Pons (tissue), 1 donor: ENCODE data around the gene HOXA9.

ENCODE experiments used
- DNase-seq: peaks from one replicate; pipeline ENCODE4 v3.0.0-alpha.2; 2016; ENCODE audit warnings: low spot score

Gene HOXA9

DNA sequence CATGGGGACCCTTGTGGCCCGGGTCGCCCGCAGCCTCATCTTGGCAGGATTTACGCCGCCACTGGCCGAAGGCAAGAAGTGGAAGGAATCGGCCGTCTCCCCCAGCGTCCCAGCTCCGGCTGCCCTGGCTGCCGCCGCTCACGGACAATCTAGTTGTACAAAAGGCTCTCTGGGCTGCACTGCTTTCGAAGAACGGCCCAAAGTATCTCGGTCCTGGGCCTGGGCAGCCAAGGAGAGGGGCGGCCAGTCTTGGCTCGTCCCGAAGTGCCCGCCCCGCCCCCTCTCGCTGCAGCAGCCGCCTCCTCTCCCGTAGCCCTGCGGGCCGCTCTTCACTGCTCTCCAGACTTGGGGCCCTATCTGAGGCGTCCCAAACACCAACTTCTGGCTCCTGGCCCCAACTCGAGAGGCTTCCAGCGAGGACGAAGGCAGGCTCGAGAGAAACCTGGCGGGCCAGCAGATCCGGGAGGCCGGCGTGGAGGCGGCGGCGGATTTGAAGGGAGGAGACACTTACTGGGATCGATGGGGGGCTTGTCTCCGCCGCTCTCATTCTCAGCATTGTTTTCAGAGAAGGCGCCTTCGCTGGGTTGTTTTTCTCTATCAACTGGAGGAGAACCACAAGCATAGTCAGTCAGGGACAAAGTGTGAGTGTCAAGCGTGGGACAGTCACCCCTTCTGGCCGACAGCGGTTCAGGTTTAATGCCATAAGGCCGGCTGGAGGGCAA, 809 bp downstream of the HOXA9 start:
- no peak for DNase-seq

DNA sequence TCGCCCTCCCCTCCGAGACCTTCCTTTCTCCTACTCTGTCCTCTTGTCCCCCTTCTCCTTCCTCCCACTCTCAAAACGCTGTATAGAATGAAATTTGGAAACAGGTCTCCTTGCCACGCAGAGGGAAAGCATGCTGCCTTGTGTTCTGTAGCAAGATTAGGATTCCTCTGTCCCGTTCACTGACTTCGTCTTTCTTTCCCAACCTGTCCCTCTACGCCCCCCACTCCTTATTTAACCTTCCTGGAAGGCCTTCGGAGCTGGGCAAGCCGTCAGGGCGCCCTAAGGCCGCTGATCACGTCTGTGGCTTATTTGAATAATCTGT, 1.3 kb downstream of the HOXA9 start:
- no peak for DNase-seq

DNA sequence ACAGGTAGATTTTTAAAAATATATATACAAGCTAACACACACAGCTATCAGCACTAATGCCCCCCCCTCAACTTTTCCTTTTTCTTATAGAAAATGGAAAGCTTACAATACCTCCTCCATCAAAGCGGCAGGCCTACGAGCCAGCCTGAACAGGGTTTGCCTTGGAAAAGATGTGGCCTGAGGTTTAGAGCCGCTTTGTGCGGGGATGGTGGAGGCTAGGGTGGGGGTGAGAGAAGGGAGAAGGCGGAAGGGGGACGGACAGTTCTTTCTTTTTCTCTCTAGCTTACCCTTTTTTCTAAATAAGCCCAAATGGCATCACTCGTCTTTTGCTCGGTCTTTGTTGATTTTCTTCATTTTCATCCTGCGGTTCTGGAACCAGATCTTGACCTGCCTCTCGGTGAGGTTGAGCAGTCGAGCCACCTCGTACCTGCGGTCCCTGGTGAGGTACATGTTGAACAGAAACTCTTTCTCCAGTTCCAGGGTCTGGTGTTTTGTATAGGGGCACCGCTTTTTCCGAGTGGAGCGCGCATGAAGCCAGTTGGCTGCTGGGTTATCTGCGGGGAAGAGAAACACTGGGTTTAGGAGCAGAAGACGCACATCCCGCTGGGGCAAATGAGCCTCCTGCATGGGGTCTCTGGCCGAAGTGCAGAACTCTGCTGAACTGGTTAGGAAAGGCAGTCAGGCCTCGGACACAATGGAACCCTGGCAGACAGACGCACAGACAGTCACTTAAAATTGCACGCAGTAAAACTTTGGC, 1.9 kb downstream of the HOXA9 start:
- DNase-seq, result no peak

DNA sequence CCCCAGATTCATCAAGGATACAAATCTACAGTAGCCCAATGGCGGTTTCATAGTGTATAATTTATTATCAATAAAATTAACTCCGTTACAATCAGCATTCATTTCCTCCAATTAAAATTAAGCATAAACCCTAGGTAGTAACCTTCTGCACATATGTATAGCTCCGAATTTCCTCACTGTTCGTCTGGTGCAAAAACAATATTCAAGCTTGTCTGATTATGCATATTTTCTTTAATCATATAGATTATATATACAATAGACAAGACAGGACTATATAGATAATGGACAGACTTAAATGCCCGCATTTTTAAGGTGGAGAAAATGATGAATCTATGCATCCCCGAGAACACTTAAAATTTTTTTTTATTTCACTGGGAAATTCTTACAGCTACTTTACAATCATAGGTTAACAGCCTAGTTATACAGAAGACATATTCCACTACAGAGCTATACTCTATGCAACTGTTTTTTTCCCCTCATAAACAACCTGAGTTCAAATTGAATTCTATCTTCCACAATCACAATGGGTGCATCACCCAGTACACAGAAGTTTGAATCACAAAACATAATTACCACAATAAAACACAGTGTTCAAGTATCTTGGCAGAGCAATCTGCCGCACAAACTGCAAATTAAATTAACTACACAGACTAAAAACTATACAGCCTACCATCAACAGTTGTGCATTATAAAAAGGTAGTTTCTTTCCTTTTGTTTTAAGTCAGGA, 2.6 kb downstream of the HOXA9 start:
- no peak for DNase-seq

DNA sequence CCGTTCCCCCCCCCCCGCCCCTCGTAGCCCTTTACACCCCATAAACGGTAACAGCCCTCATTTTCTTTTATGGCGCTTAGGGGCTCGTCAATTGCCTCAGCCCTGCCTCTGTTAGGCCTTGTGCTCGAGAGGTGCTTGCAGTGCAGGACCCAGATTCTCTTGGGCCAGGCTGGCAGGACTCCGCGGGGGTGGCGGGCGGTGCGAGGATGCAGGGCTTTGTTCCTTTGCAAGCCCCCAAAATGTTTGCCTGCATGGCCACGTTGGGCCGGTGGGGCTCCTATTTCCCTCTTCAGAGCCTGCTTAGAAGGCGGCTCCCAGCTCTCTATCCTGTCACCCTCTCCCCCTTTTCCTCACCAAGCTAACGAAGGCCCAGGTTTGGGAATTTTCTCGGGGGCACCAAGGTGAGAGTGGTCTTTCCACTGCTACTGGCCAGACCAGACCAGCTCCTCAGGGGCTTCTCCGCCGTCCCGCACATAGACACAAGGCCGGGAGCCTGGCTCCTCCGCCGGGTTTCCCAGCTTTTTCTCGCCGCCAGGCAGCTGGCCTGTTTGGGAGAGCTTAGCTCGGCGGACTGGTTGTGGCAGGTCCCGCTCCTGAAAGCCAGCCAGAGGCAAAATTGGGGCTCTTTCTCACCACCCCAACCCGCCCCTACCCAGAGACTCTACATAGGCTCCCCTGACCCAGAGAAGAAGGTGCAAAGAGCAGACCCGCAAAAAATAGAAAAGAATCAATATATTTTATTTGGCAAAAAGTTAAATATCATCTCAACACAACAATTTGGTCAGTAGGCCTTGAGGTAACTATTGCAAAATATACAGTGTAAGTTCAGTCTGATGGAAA, 3.4 kb downstream of the HOXA9 start:
- DNase-seq, result no peak

DNA sequence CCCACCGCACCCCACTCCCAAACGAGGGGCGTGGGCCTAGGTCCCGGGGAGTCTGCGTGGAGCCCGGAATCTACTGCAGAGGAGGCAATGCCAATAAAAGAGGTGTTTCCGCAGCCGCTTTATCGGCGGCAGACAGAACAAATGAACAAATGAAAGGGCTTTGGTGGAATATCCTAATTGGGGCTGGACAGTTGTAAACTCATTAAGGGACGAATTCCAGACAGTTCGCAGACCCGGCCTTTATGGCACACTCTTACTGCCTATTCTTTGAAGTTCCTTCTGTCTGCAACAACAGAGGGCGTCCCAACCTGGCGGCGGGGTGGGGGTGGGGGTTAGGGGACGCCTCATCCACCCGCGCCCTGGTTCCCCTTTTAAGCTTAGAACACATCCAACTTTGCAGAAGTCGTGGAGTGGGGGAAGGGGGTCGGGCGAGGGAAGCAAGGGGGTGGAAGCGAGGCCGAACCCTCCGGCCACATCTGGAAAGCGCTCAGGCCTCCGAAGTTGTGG, 4.1 kb downstream of the HOXA9 start:
- peak; percentile 21 for DNase-seq

DNA sequence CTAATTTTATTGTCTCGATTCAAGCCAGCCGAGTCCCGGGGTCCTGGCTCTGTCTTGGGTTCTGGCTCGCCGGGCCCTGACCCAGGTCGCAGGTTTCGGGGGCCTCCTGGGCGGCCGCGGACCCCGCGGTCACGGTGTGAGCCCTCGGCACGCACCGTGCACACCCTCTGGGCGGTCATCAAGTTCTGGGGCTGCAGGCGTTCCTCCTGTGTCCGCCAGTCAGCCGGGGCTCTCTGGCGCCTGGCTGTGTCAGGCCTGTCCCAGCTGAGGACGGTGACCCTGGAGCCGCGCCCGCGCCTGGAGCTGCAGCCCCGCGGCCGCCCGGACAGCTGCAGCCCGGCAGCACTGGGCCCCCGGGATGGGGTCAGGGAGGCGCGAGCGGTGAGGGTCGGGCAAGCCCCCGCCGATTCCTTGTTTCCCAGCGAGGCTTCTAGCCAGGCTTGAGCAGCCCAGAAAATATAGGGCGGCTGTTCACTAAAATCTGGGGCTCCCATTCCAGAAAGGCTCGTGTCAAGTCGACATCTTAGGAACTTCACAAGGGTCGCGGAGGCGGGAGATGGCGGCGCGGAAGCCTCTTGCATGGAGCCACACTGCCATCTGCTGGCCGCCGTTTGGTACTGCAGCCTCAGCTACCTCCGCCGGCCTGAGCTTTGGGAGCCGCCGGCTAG, 4.7 kb downstream of the HOXA9 start:
- peak; percentile 55 for DNase-seq

DNA sequence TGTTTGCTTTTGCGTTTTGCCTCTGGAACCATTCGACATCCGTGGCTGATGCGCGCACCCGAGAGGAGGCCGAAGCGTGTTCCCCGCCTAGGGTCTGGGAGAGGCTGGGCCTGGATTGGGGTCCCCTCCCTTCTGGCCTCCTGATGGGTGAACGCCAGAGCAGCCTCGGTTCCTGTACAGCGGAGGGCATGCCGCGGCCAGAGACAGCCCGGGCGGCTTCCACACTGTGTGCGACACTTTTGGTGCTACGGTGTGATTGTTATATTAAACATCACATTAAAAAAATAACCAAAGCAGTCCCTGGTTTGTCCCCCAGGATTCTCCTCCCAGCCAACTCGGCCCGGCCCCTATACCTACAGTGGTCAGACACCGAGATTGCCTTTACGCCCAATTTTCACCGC, 5.2 kb downstream of the HOXA9 start:
- no peak for DNase-seq

DNA sequence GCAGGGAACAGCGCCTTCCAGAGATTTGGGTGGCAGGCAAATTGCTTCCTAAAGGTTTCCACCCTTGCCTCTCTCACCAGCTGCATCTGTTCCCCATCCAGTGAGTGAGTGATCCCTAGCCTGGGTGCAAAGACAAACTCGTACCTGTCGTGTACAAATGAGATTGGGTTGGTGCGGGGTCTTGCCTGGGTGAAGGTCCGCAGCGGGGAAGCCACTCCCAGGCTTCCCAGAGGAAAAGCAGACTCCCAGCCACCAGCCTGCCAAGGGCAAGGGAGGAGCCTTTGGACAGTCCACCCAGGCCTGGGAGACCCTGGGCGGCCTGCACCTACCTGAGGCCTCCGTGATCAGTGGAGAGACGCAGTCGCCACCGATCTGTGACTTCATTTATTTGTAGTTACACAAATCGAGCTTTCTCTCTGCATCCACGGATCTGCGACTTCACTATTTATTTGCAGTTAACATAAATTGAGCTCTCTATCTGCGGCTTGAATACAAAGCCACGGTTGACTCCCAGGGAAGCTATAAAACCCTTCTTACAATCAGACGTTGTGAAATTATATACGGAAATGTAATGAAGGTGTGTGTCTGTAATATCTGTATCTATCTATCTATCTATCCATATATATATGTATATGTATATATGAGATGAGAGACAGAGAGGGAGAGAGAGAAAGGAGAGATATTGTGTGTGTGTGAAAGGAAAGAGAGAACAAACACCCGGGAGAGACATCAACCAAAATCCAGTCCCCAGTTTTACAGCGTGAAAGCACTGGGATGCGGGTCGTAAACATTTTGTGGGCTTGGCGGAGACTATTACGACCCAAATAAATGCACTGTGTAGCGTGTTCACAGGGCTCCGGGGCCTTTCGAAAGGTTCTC, 5.8 kb downstream of the HOXA9 start:
- no peak for DNase-seq

DNA sequence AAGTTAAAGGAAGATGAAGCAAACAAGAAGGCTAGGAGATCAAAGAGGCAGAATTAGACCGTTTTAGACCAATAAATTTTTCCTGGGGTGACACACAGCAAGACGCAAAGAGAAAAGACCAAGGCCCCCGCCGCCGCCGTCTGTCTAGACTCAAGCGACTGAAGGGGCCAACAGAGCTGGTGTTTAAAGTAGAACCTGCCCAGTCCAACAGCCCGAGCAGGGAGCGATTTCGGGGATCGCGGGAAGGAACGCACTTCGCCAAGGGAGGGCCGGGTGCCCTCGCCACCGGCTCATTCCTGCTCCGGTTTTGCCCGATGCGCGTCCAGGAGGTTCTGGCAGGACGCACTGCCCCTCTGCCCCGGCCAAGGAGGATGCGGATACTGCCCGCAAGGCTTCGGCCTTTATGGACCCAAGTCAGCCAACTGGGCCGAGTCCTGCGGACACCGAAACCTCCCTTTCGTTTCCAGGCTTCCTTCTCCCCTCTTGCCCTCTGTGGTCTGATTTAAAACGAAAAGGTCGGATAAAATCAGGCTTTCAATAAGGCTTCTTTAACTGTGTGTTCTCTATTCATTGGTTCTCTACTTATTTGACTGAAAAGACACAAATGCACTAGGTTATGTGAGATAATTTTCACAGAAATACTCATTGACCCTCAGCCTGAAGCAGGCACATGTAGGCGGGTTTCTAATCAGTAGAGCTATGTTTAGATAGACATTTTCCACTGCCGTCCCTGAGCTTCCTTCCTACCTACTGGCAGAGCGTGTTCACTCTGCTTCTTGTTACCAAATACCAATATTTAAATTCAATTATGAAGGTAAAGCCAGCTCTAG, 6.7 kb downstream of the HOXA9 start:
- DNase-seq, result no peak

DNA sequence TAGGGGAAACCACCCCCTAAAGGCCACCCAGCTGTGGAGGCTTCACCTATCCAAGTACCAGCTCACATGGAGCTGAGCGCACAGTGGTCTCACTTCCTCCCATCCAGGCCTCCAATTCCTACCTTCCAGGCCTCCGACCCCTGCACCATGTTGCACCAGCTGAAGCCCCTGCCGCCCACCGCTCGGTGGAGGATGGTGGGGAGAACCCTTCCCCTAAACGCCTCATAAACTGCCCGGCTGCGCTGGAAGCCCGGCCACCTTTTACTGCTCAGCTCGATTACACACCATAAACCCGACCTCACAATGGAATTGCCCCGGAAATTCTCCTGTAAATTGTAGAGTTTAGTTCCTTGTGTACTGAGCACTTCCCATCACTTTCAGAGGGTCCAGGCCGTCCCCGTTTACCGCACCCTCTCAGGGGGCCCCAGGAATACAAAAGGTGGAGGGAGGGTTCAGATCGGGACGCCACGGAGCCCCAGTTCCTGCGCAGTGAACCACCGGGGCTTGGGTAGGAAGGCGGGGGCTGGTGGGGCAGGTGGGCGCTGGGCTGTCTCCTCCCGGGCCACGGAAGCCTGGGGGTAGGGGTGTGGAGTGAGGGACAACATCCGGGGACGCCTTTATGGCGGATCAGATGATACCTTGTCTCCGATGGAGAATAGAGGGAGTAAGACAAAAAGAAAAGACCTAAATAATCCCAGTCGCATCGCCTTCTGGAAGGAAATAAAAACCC, 7.5 kb downstream of the HOXA9 start:
- no peak for DNase-seq

DNA sequence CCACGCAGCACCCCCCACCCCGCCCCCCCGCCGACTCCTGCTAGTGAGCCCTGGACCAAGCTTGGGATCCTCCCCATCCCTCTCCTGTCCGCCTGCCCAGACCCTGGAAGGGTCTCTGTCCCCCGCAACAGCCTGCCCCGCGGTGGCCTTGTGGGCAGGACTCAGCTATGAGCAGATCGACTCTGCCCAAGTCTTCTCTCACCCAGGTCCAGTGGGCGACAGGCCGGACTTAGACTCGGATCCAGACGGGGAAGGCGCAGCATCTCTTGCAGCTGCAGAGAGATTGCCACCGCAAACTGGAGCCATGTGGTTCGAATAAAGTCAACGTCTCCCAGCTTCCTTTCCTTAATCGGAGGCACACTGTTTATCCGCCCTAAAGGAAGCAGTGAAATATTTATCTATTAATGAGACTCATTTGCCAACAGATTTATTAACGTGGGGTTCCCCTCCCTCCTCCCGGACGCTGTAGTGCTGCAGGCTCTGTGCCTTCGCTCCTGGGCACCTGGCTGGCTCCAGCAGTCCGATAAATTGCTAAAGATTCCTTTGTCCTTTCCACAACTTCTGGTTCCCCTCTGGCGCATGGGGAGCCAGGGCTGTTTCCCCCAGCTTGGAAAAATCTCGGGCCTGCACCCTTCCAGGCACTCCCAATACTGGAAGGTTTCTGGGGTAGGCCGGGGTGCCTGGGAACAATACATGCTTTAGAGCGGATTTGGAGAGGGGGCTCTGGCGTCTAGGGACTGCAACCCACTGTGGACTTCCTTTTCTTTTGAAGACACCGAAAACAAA, 8.2 kb downstream of the HOXA9 start:
- DNase-seq, result no peak

DNA sequence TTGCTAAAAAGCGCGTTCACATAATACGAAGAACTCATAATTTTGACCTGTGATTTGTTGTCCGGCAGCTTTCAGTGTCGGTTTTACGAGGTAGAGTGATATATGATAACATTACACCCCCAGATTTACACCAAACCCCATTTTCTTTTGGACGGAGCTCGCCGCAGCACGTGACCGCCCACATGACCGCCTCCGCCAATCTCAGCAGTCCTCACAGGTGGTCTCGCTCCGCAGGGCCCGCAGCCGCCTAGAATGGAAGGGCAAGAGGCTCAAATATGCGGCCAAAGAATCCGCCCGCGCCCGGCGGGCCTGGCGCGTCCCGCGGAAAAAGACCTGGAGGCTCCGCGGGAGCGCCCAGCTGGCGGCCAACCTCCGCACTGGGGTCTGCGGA, 8.8 kb downstream of the HOXA9 start, which contains the start of gene HOXA7:
HOXA7 (minus strand) TSS at position 168 of the 391 bp plus-strand sequence; CDS start at position 38, 130 bp downstream.
- DNase-seq, result no peak

DNA sequence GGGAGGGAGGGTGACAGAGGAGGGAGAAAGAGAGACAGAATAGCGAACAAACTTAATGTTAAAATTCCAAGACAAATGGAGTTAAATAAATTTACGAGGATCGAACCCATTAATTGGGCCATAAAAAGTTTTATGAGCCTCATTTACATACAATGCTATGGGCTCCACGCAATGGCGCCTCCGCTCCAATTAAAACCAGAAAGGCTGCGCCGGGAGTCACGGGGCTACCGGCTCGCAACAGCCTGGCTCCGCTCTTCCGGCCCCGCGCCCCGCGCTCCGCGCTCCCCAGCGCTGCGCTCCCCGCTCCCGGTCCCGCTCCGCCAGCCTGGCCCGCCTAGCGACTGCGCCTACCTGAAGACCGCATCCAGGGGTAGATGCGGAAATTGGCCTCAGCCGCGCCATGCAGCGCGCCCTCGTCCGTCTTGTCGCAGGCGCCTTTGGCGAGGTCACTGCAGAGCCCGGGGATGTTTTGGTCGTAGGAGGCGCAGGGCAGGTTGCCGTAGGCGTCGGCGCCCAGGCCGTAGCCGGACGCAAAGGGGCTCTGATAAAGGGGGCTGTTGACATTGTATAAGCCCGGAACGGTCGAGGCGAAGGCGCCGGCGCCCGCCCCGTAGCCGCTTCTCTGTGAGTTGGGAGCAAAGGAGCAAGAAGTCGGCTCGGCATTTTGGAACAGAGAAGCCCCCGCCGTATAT, 9.4 kb downstream of the HOXA9 start:
- no peak for DNase-seq

DNA sequence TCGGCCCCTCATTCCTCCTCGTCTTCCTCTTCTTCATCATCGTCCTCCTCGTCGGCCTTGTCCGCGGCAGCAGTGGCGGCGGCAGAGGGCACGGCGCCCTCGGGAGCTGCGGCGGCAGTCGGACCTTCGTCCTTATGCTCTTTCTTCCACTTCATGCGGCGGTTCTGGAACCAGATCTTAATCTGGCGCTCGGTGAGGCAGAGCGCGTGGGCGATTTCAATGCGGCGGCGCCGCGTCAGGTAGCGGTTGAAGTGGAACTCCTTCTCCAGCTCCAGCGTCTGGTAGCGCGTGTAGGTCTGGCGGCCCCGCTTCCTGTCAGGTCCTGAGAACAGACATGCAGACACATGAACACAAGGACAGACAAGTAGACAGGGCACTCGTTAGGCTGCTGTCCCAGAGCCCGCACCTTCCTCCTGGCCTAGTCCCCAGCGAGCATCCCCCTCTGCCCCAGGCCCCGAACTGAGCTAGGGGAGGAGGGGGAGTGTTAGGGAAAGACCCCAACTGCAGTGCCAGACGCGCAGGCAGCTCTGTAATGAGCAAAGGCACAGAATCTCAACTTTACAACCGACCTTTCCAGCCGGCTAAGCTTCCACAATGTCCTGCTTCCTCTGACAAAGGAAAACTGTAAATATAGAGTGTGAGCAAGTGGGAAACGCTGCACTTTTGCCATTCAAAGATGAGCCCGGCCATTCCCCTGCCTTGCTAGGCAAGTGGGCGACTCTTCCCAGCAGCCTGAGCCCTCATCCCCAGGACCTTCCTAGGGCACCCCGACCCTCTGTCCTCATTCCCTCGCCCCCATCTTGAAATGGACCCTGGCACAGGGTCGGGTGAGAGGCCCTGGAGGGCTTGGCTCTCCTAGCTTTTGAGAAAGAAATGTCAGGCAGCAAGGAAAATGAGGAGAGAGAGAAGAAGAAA, 10.2 kb downstream of the HOXA9 start:
- no peak for DNase-seq

DNA sequence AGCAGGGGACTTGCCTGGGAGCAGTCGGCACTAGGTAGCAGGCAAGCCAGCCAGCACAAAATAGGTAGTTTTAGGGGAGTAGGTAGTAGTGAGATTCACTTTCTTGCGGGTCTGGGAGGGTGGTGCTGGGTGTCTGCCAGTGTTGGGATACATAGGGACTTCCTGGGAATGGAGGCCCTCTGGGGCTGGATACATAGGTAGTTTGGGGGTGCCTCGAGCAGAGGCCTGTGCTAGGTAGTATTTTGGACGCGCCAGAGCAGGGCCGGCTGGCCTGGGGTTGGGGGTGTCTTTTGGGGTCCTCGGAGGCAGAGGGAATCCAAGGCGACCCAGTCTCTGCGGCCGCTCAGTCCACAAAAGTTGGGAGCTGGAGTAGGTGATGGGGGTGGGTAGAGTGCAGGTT, 11.0 kb downstream of the HOXA9 start:
- no peak for DNase-seq
